HG02970 (cell line): ENCODE data around the gene COPZ1.
"Not testable (repeated sequence)": the region's sequence is repeated elsewhere in the genome, so short reads cannot be mapped to it uniquely, and the experiment has no call there.

ENCODE experiments used
- ATAC-seq: cut with Tn5 transposase; IDR thresholded peaks from one replicate; pipeline ENCODE4 v1.9.1; 2021; ENCODE audit warnings: mild to moderate bottlenecking, moderate library complexity, moderate number of reproducible peaks; ENCODE audit not compliant: unreplicated experiment, low FRiP score

COPZ1 gene

GRCh38 chr12:54294152-54294952 is 30.6 kb upstream of the COPZ1 start:
- no peak for ATAC-seq

GRCh38 chr12:54294953-54295566 is 29.9 kb upstream of the COPZ1 start:
- no peak for ATAC-seq

- no peak for ATAC-seq
These were observed 28.4 kb upstream of the COPZ1 start for GRCh38 chr12:54296393-54297099.

GRCh38 chr12:54298904-54299303 is 26.0 kb upstream of the COPZ1 start:
- ATAC-seq, result no peak

- no peak for ATAC-seq
These were observed 25.3 kb upstream of the COPZ1 start for GRCh38 chr12:54299515-54300224.

- no peak for ATAC-seq
These were observed 24.7 kb upstream of the COPZ1 start for GRCh38 chr12:54300225-54300731.

- no peak for ATAC-seq
These were observed 24.1 kb upstream of the COPZ1 start, which contains the start of gene NFE2 for GRCh38 chr12:54300732-54301427. NFE2 (minus strand) TSS chr12:54301015; CDS start chr12:54295248, 5,767 bp downstream.

- no peak for ATAC-seq
These were observed 23.4 kb upstream of the COPZ1 start for GRCh38 chr12:54301428-54302048.

GRCh38 chr12:54303640-54304039 is 21.3 kb upstream of the COPZ1 start:
- no peak for ATAC-seq

- no peak for ATAC-seq
These were observed 20.6 kb upstream of the COPZ1 start for GRCh38 chr12:54304187-54304810.

GRCh38 chr12:54306925-54307741 is 17.8 kb upstream of the COPZ1 start:
- ATAC-seq, result no peak

GRCh38 chr12:54311051-54311450 is 13.9 kb upstream of the COPZ1 start:
- no peak for ATAC-seq

- ATAC-seq, result not testable (repeated sequence)
These were observed 12.6 kb upstream of the COPZ1 start for GRCh38 chr12:54312309-54312708.

GRCh38 chr12:54321363-54321762 is 3.6 kb upstream of the COPZ1 start:
- no peak for ATAC-seq

GRCh38 chr12:54325442-54326109 is 645 bp downstream of the COPZ1 start:
- ATAC-seq, result not testable (repeated sequence)

GRCh38 chr12:54328595-54329337 is 3.8 kb downstream of the COPZ1 start:
- ATAC-seq, result no peak

GRCh38 chr12:54329759-54330158 is 4.8 kb downstream of the COPZ1 start:
- ATAC-seq, result no peak
